HG03060 (cell line): ENCODE measurements around the gene CARNS1.

ENCODE experiments used
- ATAC-seq: cut with Tn5 transposase; IDR thresholded peaks from one replicate; pipeline ENCODE4 v1.9.1; 2021; ENCODE audit warnings: low read depth, moderate number of reproducible peaks; ENCODE audit not compliant: unreplicated experiment

The CARNS1 gene

GRCh38 chr11:67375320-67376055 is 40.0 kb upstream of the CARNS1 start:
- ATAC-seq, result no peak

GRCh38 chr11:67376063-67376820 is 39.2 kb upstream of the CARNS1 start:
- no peak for ATAC-seq

GRCh38 chr11:67376873-67377808 is 38.3 kb upstream of the CARNS1 start:
- no peak for ATAC-seq

GRCh38 chr11:67378544-67378943 is 36.9 kb upstream of the CARNS1 start:
- ATAC-seq, result no peak

- ATAC-seq, result no peak
Observed at GRCh38 chr11:67379061-67380058, 36.1 kb upstream of the CARNS1 start.

GRCh38 chr11:67381244-67381972 is 34.1 kb upstream of the CARNS1 start:
- ATAC-seq, result no peak

GRCh38 chr11:67382276-67383136 is 33.0 kb upstream of the CARNS1 start:
- no peak for ATAC-seq

- no peak for ATAC-seq
Observed at GRCh38 chr11:67384851-67385366, 30.6 kb upstream of the CARNS1 start.

GRCh38 chr11:67387069-67387468 is 28.4 kb upstream of the CARNS1 start:
- ATAC-seq, result no peak

GRCh38 chr11:67387518-67387917 is 28.0 kb upstream of the CARNS1 start:
- no peak for ATAC-seq

GRCh38 chr11:67389477-67389876 is 26.0 kb upstream of the CARNS1 start:
- no peak for ATAC-seq

GRCh38 chr11:67390947-67391303 is 24.6 kb upstream of the CARNS1 start:
- ATAC-seq, result no peak

- ATAC-seq, result no peak
Observed at GRCh38 chr11:67391304-67392182, 23.9 kb upstream of the CARNS1 start, which contains the start of gene RAD9A. TSS of gene RAD9A (plus strand) at chr11:67391986. CDS start at chr11:67392045, 59 bp downstream.

- ATAC-seq, result no peak
Observed at GRCh38 chr11:67392183-67392715, 23.2 kb upstream of the CARNS1 start.

GRCh38 chr11:67393437-67393836 is 22.0 kb upstream of the CARNS1 start:
- ATAC-seq, result no peak

GRCh38 chr11:67393990-67394389 is 21.5 kb upstream of the CARNS1 start:
- ATAC-seq, result no peak
